CD14-positive monocyte (primary cell): ENCODE results near the gene SEC24C. TPM values are rescaled to one million over a fixed set of nuclear protein-coding genes. Genes with fewer than 3 reads are reported as not detected.
A peak's percentile ranks its signal among the peaks of the same experiment; 100 is the strongest.

ENCODE experiments used
- DNase-seq, 3 donors: peaks; one replicate each; pipeline ENCODE4 v3.0.0-alpha.2; 2011 to 2022
- H2AFZ ChIP-seq: 2 replicates; pipeline ENCODE4 v1.6.0; 2012; ENCODE audit warnings: mild to moderate bottlenecking, low read depth, low read length, inconsistent platforms; ENCODE audit not compliant: insufficient read depth, poor library complexity, severe bottlenecking
- H3K27ac ChIP-seq, 2 donors: 1 replicate in 1 of 2; 2 replicates in 1 of 2; pipeline ENCODE4 v1.5.1; 2012 to 2013; ENCODE audit warnings: low read length in 2 of 2, control low read depth in 1 of 2, inconsistent platforms in 1 of 2, low read depth in 1 of 2, mild to moderate bottlenecking in 1 of 2
- H3K27me3 ChIP-seq, 2 donors: one replicate each; pipeline versions ENCODE4 v1.6.0 to v1.6.1; 2011 to 2013; ENCODE audit warnings: low read length in 2 of 2; ENCODE audit not compliant: control insufficient read depth in 2 of 2, insufficient read depth in 2 of 2
- H3K36me3 ChIP-seq, 2 donors: replicated peaks in 1 of 2; 1 replicate in 1 of 2; 2 replicates in 1 of 2; pipeline versions ENCODE4 v1.5.1 to v1.6.1; 2012 to 2013; ENCODE audit warnings: low read length in 2 of 2, control low read depth in 1 of 2, inconsistent platforms in 1 of 2, mild to moderate bottlenecking in 1 of 2; ENCODE audit not compliant: insufficient read depth in 2 of 2, control insufficient read depth in 1 of 2
- H3K4me1 ChIP-seq, 2 donors: 1 replicate in 1 of 2; 2 replicates in 1 of 2; pipeline versions ENCODE4 v1.5.1 to v1.6.1; 2012 to 2013; ENCODE audit warnings: low read length in 2 of 2, control low read depth in 1 of 2, inconsistent platforms in 1 of 2, mild to moderate bottlenecking in 1 of 2, moderate library complexity in 1 of 2; ENCODE audit not compliant: insufficient read depth in 2 of 2, control insufficient read depth in 1 of 2
- H3K4me2 ChIP-seq: replicated peaks from 2 replicates; pipeline ENCODE3; 2012; ENCODE audit warnings: low read length, moderate library complexity, mild to moderate bottlenecking; ENCODE audit not compliant: poor library complexity, severe bottlenecking; ENCODE audit errors: extremely low read depth
- H3K4me3 ChIP-seq, 3 experiments: fragments of 200-600 bp in 1 of 3; sonication (generic) in 1 of 3; replicated peaks in 1 of 3; 1 replicate in 2 of 3; 2 replicates in 1 of 3; pipeline ENCODE4 v1.5.1; 2011 to 2013; ENCODE audit warnings: low read length in 3 of 3, mild to moderate bottlenecking in 3 of 3, control low read depth in 2 of 3, low read depth in 2 of 3, inconsistent platforms in 1 of 3, moderate library complexity in 1 of 3
- H3K79me2 ChIP-seq: 2 replicates; pipeline ENCODE4 v1.6.0; 2012; ENCODE audit warnings: mild to moderate bottlenecking, control low read depth, inconsistent platforms, low read length, moderate library complexity; ENCODE audit not compliant: insufficient read depth
- H3K9ac ChIP-seq: 2 replicates; pipeline ENCODE4 v1.6.0; 2017; ENCODE audit warnings: low read length, mild to moderate bottlenecking; ENCODE audit not compliant: insufficient read depth, poor library complexity, severe bottlenecking
- H3K9me3 ChIP-seq, 2 donors: replicated peaks in 1 of 2; 1 replicate in 1 of 2; 2 replicates in 1 of 2; pipeline versions ENCODE4 v1.5.1 to v1.6.1; 2012 to 2013; ENCODE audit warnings: low read length in 2 of 2, control low read depth in 1 of 2; ENCODE audit not compliant: control insufficient read depth in 1 of 2, insufficient read depth in 1 of 2
- H4K20me1 ChIP-seq: 2 replicates; pipeline ENCODE4 v1.6.0; 2012; ENCODE audit warnings: mild to moderate bottlenecking, low read length, control low read depth, moderate library complexity; ENCODE audit not compliant: insufficient read depth
- H3K27ac Mint-ChIP-seq, 7 donors: one replicate each; pipeline ENCODE4 v1.8.0; 2020; ENCODE audit warnings: mild to moderate bottlenecking in 7 of 7, mixed read lengths in 7 of 7, moderate library complexity in 6 of 7, inconsistent platforms in 2 of 7
- H3K27me3 Mint-ChIP-seq, 3 donors: one replicate each; pipeline ENCODE4 v1.8.0; 2021 to 2022; ENCODE audit warnings: low read depth in 3 of 3, mild to moderate bottlenecking in 3 of 3, mixed read lengths in 3 of 3, moderate library complexity in 3 of 3, inconsistent platforms in 1 of 3
- H3K36me3 Mint-ChIP-seq, 2 donors: one replicate each; pipeline ENCODE4 v1.8.0; 2020; ENCODE audit warnings: mixed read lengths in 2 of 2, inconsistent platforms in 1 of 2, mild to moderate bottlenecking in 1 of 2
- H3K4me1 Mint-ChIP-seq: one replicate; pipeline ENCODE4 v1.8.0; 2020; ENCODE audit warnings: mild to moderate bottlenecking, mixed read lengths
- H3K4me3 Mint-ChIP-seq, 2 donors: one replicate each; pipeline ENCODE4 v1.8.0; 2020; ENCODE audit warnings: mild to moderate bottlenecking in 2 of 2, mixed read lengths in 2 of 2, moderate library complexity in 1 of 2
- H3K9me3 Mint-ChIP-seq, 7 donors: one replicate each; pipeline ENCODE4 v1.8.0; 2020 to 2022; ENCODE audit warnings: mixed read lengths in 7 of 7, mild to moderate bottlenecking in 6 of 7, moderate library complexity in 6 of 7, inconsistent platforms in 2 of 7
- WGBS: methylation state at CpG from one replicate; pipeline ENCODE4 v1.1.5; 2013; ENCODE audit warnings: missing lambda C conversion rate; ENCODE audit not compliant: insufficient coverage; 5-methylcytosine and 5-hydroxymethylcytosine counted together
- intact Hi-C, 2 donors: fragments of 100-400 bp; cut with micrococcal nuclease; formaldehyde crosslinking; loops; one replicate each; pipeline versions ENCODE4 v1.15.0 to v1.15.1; 2023
- polyA plus RNA-seq, 3 donors: library from polyadenylated mRNA; depleted of rRNA in 1 of 3; unstranded in 2 of 3; stranded (reverse) in 1 of 3; fragments of 300-500 nt in 2 of 3; fragments of >200 nt in 1 of 3; fragmentation: Illumina TruSeq in 2 of 3; gene quantifications; 1 replicate in 2 of 3; 2 replicates in 1 of 3; pipeline ENCODE4 v1.2.3, GENCODE V29; 2012 to 2021
- TF ChIP-seq, protein P1 (sequence below): fragments of 200-600 bp; IDR thresholded peaks from one replicate; pipeline ENCODE4 v1.8.0; 2022; ENCODE audit warnings: antibody characterized with exemption, mild to moderate bottlenecking

SEC24C gene
- polyA plus RNA-seq, 3 donors = 25.7 to 65.8 (median 44.8) TPM

DNA sequence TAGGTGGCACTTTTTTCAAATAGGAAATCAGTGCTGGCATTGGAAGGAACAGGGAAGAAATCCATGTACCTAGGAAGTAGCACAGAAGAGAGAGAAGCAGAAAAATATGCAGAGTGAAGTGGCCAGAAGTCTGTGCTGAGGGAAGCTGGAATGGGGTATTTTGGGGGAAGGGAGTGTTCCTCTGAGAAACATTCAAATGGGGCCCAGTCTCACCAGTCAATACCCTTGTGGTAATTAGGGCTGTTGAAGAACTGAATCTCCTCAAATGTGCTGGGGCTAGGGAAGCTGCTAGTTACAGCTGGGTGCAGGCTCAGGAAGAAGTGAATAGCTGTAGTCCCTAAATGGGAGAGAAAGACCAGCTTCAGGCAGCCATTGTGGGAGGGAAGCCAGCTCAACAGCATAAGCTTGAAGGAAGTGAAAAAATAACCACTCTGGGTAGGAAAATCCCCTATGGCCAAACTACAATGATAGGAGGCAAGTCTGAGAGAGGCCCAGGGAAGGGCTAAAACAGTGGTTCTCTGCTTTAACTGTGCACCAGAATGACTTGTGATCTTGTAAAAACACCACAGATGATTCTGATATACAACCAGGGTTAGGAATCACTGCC, 59.6 kb downstream of the SEC24C start:
- Histone ChIP-seq H3K9ac (no peak overlapping the region), H4K20me1 (peaks cover 85% of the 10 kb centered on the region), H3K9me3 (no peaks in the 10 kb centered on the region), H3K4me2 (no peak overlapping the region), H3K4me3 (no peak overlapping the region), H3K27me3 (no peaks in the 10 kb centered on the region), H2AFZ (no peak overlapping the region), H3K4me1 (peaks cover 0 to under 1% of the 10 kb centered on the region in 2 donors), H3K79me2 (peaks cover 27% of the 10 kb centered on the region), H3K27ac (peak overlapping the region in 1 of 2 donors; percentile 58), H3K36me3 (peaks cover 94 to 100% of the 10 kb centered on the region in 2 donors)
- peak in 1 of 3 donors; percentile 29 for DNase-seq
- Mint-ChIP-seq H3K27me3 (no peaks in the 10 kb centered on the region), H3K9me3 (peaks cover 0 to 1% (median 0%) of the 10 kb centered on the region in 7 donors), H3K4me3 (no peak overlapping the region), H3K4me1 (peaks cover 22% of the 10 kb centered on the region), H3K36me3 (peaks cover 86 to 100% of the 10 kb centered on the region in 2 donors), H3K27ac (peak overlapping the region; percentile 21 to 87 (median 58))
- intact Hi-C loops = no loop called here
- TF ChIP-seq, protein P1, sequence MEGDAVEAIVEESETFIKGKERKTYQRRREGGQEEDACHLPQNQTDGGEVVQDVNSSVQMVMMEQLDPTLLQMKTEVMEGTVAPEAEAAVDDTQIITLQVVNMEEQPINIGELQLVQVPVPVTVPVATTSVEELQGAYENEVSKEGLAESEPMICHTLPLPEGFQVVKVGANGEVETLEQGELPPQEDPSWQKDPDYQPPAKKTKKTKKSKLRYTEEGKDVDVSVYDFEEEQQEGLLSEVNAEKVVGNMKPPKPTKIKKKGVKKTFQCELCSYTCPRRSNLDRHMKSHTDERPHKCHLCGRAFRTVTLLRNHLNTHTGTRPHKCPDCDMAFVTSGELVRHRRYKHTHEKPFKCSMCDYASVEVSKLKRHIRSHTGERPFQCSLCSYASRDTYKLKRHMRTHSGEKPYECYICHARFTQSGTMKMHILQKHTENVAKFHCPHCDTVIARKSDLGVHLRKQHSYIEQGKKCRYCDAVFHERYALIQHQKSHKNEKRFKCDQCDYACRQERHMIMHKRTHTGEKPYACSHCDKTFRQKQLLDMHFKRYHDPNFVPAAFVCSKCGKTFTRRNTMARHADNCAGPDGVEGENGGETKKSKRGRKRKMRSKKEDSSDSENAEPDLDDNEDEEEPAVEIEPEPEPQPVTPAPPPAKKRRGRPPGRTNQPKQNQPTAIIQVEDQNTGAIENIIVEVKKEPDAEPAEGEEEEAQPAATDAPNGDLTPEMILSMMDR = no peak

DNA sequence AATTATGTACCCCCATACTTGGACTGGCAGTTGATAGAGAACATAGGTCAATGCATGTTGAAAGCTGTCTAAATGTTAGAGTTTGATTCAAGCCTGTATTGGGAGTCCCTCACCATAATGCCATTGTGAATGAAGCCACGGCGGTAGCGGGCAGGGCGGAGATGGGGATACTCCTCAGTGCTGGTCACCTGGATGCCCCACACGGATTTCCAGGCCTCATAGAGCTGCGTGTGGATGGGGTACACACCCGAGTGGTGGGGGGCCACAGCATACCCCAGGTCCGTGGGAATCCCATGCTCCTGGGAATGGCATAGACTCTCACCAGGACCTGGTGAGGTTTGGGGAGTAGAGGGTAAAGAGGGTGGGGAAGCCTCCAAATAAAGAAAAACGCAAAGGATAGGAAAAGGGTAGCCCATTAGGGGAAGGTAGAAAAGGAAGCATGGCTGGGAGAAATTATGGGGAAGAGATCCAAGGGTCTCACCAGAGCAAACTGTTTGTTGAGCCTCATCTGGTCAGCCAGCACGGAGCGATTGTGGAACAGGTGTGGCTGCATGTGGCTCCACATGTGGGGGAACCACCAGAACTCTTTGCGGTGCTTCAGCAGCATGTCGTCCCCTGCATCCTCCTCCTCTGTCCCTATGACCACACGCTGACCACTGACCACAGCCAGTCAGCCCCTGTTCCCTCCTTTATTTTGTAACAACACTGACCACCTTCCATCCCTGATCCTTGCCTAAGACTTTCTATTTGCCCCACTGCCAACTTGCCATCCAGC, 62.2 kb downstream of the SEC24C start:
- no peaks in the 10 kb centered on the region for H3K9me3 ChIP-seq
- Mint-ChIP-seq H3K27ac (peak overlapping the region in 4 of 7 donors; percentile 7 to 58 (median 38)), H3K36me3 (peaks cover 79 to 84% of the 10 kb centered on the region in 2 donors), H3K4me1 (peaks cover 40% of the 10 kb centered on the region), H3K4me3 (no peak overlapping the region), H3K9me3 (peaks cover 0 to 1% (median 0%) of the 10 kb centered on the region in 7 donors), H3K27me3 (no peaks in the 10 kb centered on the region)
- DNase-seq = no peak
- intact Hi-C loops = no loop called here
- peaks cover 53% of the 10 kb centered on the region for H3K79me2 ChIP-seq
- no peak overlapping the region for H3K4me2 ChIP-seq
- H3K36me3 ChIP-seq = peaks cover 79 to 82% of the 10 kb centered on the region in 2 donors
- peaks cover 15 to 20% of the 10 kb centered on the region in 2 donors for H3K4me1 ChIP-seq
- TF ChIP-seq, protein P1 = no peak
- H3K27me3 ChIP-seq = no peaks in the 10 kb centered on the region
- H3K27ac ChIP-seq = peak overlapping the region in 1 of 2 donors; percentile 46
- no peak overlapping the region for H3K4me3 ChIP-seq
- peaks cover 62% of the 10 kb centered on the region for H4K20me1 ChIP-seq
- no peak overlapping the region for H3K9ac ChIP-seq
- WGBS = 96% methylated on average over 13 of the region's 14 CpGs
- no peak overlapping the region for H2AFZ ChIP-seq
